Hematopoietic multipotent progenitor cell (in vitro differentiated cells): Measurements from ENCODE around the gene TRIM43. TPM values are rescaled to one million over a fixed set of nuclear protein-coding genes. Genes with fewer than 3 reads are reported as not detected.
"Not testable (repeated sequence)": the region's sequence is repeated elsewhere in the genome, so short reads cannot be mapped to it uniquely, and the experiment has no call there.

Experiments used
- DNase-seq, 3 donors: peaks; one replicate each; pipeline ENCODE4 v3.0.0-alpha.2; 2011 to 2015; ENCODE audit warnings: low read depth in 2 of 3, low spot score in 2 of 3
- small RNA-seq: library from RNA; depleted of rRNA; stranded (forward); fragments of <200 nt; gene quantifications from one replicate; pipeline ENCODE3, GENCODE V24; 2012
- total RNA-seq: library from RNA; depleted of rRNA; stranded (reverse); fragments of >200 nt; gene quantifications from one replicate; pipeline ENCODE4 v1.2.3, GENCODE V29; 2012

The TRIM43 gene
- total RNA-seq, 1 donor: not detected

DNA sequence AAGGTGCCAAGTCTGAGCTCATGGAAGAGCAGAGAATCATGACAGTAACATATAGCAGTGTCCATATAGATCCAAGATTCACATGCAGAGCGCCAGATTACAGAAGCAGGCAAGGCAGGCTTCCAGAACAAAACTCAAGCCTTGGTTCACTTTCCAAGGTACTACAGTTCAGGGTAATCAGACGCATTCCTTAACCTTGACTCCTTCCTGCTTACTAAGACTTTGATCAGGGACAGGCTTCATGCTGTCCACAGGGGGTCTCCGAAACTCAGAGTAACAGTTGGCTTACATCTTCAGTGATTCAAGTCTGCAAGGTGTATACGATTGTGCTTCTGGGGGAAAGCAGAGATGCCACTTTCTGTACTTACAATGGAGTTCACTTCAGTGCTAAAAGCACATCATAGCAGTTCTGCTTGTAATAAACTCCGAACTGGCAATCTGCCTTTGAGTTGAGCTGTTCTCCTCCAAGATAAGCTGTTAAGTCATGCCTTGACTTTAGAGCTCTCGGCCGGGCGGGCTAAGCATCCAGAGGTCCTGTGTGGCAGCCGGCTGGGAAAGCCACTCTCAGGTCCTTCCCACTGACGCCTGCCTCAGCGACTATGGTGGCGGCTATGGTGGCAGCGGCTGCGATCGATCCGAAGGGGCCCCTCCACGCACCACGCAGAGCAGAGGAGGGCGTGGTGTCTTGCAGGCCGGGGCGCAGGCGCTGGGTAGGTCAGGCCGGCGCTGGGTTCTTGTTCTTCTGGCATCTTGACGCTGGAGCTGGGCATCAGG, 48.9 kb downstream of the TRIM43 start:
- not testable (repeated sequence) for DNase-seq

DNA sequence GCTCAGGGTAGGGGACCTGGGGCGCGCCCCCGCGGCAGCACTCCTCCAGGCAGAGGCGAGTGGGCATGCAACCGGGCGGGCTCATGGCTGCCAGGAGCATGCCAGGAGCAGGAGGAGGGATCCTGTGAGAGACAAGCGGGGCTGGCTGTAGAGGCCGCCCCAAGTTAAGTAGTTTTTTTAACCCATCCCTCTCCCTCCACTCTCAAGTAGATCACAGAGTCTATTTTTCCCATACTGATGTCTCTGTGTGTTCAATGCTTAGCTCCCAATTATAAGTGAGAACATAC, 49.4 kb downstream of the TRIM43 start:
- DNase-seq: not testable (repeated sequence)

- DNase-seq: not testable (repeated sequence)
These were observed 50.0 kb downstream of the TRIM43 start for GRCh38 chr2:95641787-95642186.

GRCh38 chr2:95642360-95642759, 50.6 kb downstream of the TRIM43 start:
- not testable (repeated sequence) for DNase-seq

DNA sequence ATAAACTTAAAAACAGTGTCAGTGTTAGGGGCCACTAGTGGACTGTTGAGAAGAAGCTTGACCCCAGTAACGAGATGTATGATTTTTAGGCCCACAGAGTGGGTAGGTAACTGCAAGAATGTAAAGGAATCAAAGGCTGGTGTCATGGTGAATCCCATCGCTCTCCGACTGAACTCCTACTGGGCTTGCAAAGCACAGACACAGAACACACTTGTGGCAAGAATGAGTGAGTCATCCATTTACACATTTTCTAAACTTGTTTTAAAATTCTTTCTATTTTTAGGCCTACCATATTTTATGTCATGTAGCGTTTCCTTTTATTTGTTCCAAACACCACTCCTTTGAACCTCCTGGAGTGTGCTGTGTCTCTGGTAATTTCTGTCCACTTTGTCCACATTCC, 51.1 kb downstream of the TRIM43 start:
- not testable (repeated sequence) for DNase-seq

GRCh38 chr2:95645312-95645711, 53.5 kb downstream of the TRIM43 start:
- DNase-seq: not testable (repeated sequence)

- DNase-seq: not testable (repeated sequence)
These were observed 54.6 kb downstream of the TRIM43 start for GRCh38 chr2:95646274-95646994.

GRCh38 chr2:95648894-95649544, 57.2 kb downstream of the TRIM43 start:
- DNase-seq: not testable (repeated sequence)

Small RNAs within 50 kb of the gene (small RNA-seq; reads per million reads assigned to genes)
- not detected for gene AC009237.4
- not detected for gene AC009237.7

Other genes starting within 250 kb of the TRIM43 start
- gene FAHD2A, start 189.3 kb upstream of the TRIM43 start, total RNA-seq: 40.1 TPM
- not detected for gene TRIM43B, start 107.2 kb upstream of the TRIM43 start, total RNA-seq